Measurements from ENCODE around the gene MRGPRE. TPM values are rescaled to one million over a fixed set of nuclear protein-coding genes. Genes with fewer than 3 reads are reported as not detected.

Gene MRGPRE
- total and polyA plus RNA-seq, 4 donors = 0.23 TPM; not detected in 3

DNA sequence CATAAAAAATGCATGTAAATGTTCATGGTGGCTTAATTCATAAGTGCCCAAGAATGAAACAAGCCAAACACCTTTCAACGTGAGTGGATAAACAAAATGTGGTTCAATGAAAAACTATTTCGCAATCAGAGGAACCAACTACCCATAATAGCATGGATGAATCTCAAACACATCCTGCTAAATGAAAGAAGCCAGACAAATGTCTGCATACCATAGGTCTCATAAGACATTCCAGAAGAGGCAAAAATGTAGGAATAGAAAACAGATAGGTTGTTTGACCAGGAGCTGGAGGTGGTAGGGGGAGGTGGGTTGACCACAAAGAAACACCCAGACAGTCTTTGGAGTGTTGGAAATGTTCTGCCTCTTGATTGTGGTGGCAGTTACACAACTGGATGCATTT, 53.9 kb downstream of the MRGPRE start:
- WGBS = 45% methylated on average over 2 of the region's 2 CpGs
- no peaks in the 10 kb centered on the region for H3K4me1 ChIP-seq (ENCODE audit: control insufficient read depth in 4 of 4, insufficient read depth in 4 of 4, low read length in 3 of 4)
- TF ChIP-seq CTCF (IDR thresholded peaks at IDR 0.05; ENCODE audit: low read depth, low read length, missing input control) = no peak
- no peak for TF ChIP-seq SP1 (IDR thresholded peaks at IDR 0.05)
- TF ChIP-seq RAD21 (IDR thresholded peaks at IDR 0.05) = no peak
- TF ChIP-seq YY1 (IDR thresholded peaks at IDR 0.05) = no peak
- TF ChIP-seq HNF4A (conservative IDR thresholded peaks at IDR 0.05) = no peak
- no peak for TF ChIP-seq FOXA1 (IDR thresholded peaks at IDR 0.05)
- TF ChIP-seq MAX (IDR thresholded peaks at IDR 0.05) = no peak
- no peak for TF ChIP-seq EGR1 (IDR thresholded peaks at IDR 0.05; ENCODE audit: low read depth in 2 of 2)
- TF ChIP-seq, protein P1, sequence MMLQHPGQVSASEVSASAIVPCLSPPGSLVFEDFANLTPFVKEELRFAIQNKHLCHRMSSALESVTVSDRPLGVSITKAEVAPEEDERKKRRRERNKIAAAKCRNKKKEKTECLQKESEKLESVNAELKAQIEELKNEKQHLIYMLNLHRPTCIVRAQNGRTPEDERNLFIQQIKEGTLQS (IDR thresholded peaks at IDR 0.05) = no peak
- TF ChIP-seq GABPA (IDR thresholded peaks at IDR 0.05 in 1 of 2, conservative IDR thresholded peaks at IDR 0.05 in 1 of 2) = no peak
- TF ChIP-seq, protein P2, sequence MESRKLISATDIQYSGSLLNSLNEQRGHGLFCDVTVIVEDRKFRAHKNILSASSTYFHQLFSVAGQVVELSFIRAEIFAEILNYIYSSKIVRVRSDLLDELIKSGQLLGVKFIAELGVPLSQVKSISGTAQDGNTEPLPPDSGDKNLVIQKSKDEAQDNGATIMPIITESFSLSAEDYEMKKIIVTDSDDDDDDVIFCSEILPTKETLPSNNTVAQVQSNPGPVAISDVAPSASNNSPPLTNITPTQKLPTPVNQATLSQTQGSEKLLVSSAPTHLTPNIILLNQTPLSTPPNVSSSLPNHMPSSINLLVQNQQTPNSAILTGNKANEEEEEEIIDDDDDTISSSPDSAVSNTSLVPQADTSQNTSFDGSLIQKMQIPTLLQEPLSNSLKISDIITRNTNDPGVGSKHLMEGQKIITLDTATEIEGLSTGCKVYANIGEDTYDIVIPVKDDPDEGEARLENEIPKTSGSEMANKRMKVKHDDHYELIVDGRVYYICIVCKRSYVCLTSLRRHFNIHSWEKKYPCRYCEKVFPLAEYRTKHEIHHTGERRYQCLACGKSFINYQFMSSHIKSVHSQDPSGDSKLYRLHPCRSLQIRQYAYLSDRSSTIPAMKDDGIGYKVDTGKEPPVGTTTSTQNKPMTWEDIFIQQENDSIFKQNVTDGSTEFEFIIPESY (IDR thresholded peaks at IDR 0.05) = no peak
- no peak for TF ChIP-seq NR2F2 (IDR thresholded peaks at IDR 0.05)
- TF ChIP-seq HNF4G (IDR thresholded peaks at IDR 0.05) = no peak
- no peak for TF ChIP-seq FOXA2 (IDR thresholded peaks at IDR 0.05)
- no peaks in the 10 kb centered on the region for H3K36me3 ChIP-seq (ENCODE audit: control insufficient read depth in 4 of 4, insufficient read depth in 3 of 4, low read depth in 1 of 4, low read length in 3 of 4)
- no peaks in the 10 kb centered on the region for H3K27me3 ChIP-seq (ENCODE audit: control insufficient read depth in 4 of 4, insufficient read depth in 4 of 4, low read length in 3 of 4)
- H3K9me3 ChIP-seq (ENCODE audit: control insufficient read depth in 4 of 4, low read length in 3 of 4) = peaks cover 0 to 11% (median 6%) of the 10 kb centered on the region in 4 donors
- H3K9ac ChIP-seq (ENCODE audit: low read depth in 1 of 2, low read length in 2 of 2) = no peak overlapping the region
- DNase-seq (ENCODE audit: low spot score) = no peak
- H3K4me3 ChIP-seq (ENCODE audit: low read depth in 1 of 3, low read length in 3 of 3) = no peak overlapping the region
- no peak overlapping the region for H3K27ac ChIP-seq (ENCODE audit: low read depth in 1 of 2, low read length in 2 of 2)

- Histone ChIP-seq H3K4me3 (ENCODE audit: low read depth in 1 of 3, low read length in 3 of 3) (no peak overlapping the region), H3K9me3 (ENCODE audit: control insufficient read depth in 4 of 4, low read length in 3 of 4) (peaks cover 0 to 11% (median 6%) of the 10 kb centered on the region in 4 donors), H3K9ac (ENCODE audit: low read depth in 1 of 2, low read length in 2 of 2) (no peak overlapping the region), H3K27ac (ENCODE audit: low read depth in 1 of 2, low read length in 2 of 2) (no peak overlapping the region), H3K4me1 (ENCODE audit: control insufficient read depth in 4 of 4, insufficient read depth in 4 of 4, low read length in 3 of 4) (no peaks in the 10 kb centered on the region), H3K27me3 (ENCODE audit: control insufficient read depth in 4 of 4, insufficient read depth in 4 of 4, low read length in 3 of 4) (no peaks in the 10 kb centered on the region), H3K36me3 (ENCODE audit: control insufficient read depth in 4 of 4, insufficient read depth in 3 of 4, low read depth in 1 of 4, low read length in 3 of 4) (no peaks in the 10 kb centered on the region)
- TF ChIP-seq NR2F2 (IDR thresholded peaks at IDR 0.05) (no peak), TAF1 (conservative IDR thresholded peaks at IDR 0.05) (no peak), RAD21 (IDR thresholded peaks at IDR 0.05) (no peak), HNF4G (IDR thresholded peaks at IDR 0.05) (no peak), SP1 (IDR thresholded peaks at IDR 0.05) (no peak), CTCF (IDR thresholded peaks at IDR 0.05; ENCODE audit: low read depth, low read length, missing input control) (no peak), EGR1 (IDR thresholded peaks at IDR 0.05; ENCODE audit: low read depth in 2 of 2) (no peak), MAX (IDR thresholded peaks at IDR 0.05) (no peak), FOXA2 (IDR thresholded peaks at IDR 0.05) (no peak), RXRA (IDR thresholded peaks at IDR 0.05) (no peak), HNF4A (conservative IDR thresholded peaks at IDR 0.05) (no peak), YY1 (IDR thresholded peaks at IDR 0.05) (no peak), JUND (IDR thresholded peaks at IDR 0.05) (no peak), FOXA1 (IDR thresholded peaks at IDR 0.05) (no peak)
- TF ChIP-seq, protein P1 (IDR thresholded peaks at IDR 0.05) = no peak
- TF ChIP-seq, protein P3, sequence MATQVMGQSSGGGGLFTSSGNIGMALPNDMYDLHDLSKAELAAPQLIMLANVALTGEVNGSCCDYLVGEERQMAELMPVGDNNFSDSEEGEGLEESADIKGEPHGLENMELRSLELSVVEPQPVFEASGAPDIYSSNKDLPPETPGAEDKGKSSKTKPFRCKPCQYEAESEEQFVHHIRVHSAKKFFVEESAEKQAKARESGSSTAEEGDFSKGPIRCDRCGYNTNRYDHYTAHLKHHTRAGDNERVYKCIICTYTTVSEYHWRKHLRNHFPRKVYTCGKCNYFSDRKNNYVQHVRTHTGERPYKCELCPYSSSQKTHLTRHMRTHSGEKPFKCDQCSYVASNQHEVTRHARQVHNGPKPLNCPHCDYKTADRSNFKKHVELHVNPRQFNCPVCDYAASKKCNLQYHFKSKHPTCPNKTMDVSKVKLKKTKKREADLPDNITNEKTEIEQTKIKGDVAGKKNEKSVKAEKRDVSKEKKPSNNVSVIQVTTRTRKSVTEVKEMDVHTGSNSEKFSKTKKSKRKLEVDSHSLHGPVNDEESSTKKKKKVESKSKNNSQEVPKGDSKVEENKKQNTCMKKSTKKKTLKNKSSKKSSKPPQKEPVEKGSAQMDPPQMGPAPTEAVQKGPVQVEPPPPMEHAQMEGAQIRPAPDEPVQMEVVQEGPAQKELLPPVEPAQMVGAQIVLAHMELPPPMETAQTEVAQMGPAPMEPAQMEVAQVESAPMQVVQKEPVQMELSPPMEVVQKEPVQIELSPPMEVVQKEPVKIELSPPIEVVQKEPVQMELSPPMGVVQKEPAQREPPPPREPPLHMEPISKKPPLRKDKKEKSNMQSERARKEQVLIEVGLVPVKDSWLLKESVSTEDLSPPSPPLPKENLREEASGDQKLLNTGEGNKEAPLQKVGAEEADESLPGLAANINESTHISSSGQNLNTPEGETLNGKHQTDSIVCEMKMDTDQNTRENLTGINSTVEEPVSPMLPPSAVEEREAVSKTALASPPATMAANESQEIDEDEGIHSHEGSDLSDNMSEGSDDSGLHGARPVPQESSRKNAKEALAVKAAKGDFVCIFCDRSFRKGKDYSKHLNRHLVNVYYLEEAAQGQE (IDR thresholded peaks at IDR 0.05) = no peak
- 79% methylated on average over 2 of the region's 2 CpGs for WGBS
- DNase-seq (ENCODE audit: low spot score) = no peak
These were observed 54.3 kb downstream of the MRGPRE start for GRCh38 chr11:3177931-3178330.
